ENCODE measurements around the gene AFDN.
"Not testable (repeated sequence)": the region's sequence is repeated elsewhere in the genome, so short reads cannot be mapped to it uniquely, and the experiment has no call there.

Gene AFDN

GRCh38 chr6:167974640-167975344 lies 148.1 kb downstream of the AFDN start:
- DNase-seq (ENCODE audit: low read depth in 2 of 2, low spot score in 1 of 2): no peak

GRCh38 chr6:167975458-167975857 lies 148.7 kb downstream of the AFDN start:
- DNase-seq (ENCODE audit: low read depth in 2 of 2, low spot score in 1 of 2): no peak

- not testable (repeated sequence) for DNase-seq (ENCODE audit: low read depth in 2 of 2, low spot score in 1 of 2)
Measured at GRCh38 chr6:167976116-167976657, 149.5 kb downstream of the AFDN start.

GRCh38 chr6:167976708-167977107 lies 150.0 kb downstream of the AFDN start:
- no peak for DNase-seq (ENCODE audit: low read depth in 2 of 2, low spot score in 1 of 2)

GRCh38 chr6:167977717-167978467 lies 151.2 kb downstream of the AFDN start:
- no peak for DNase-seq (ENCODE audit: low read depth in 2 of 2, low spot score in 1 of 2)

GRCh38 chr6:167978607-167979006 lies 151.9 kb downstream of the AFDN start:
- DNase-seq (ENCODE audit: low read depth in 2 of 2, low spot score in 1 of 2): no peak

- no peak for DNase-seq (ENCODE audit: low read depth in 2 of 2, low spot score in 1 of 2)
Measured at GRCh38 chr6:167979436-167980139, 152.9 kb downstream of the AFDN start.

GRCh38 chr6:167980911-167981580 lies 154.3 kb downstream of the AFDN start:
- DNase-seq (ENCODE audit: low read depth in 2 of 2, low spot score in 1 of 2): no peak

- no peak for DNase-seq (ENCODE audit: low read depth in 2 of 2, low spot score in 1 of 2)
Measured at GRCh38 chr6:167981916-167982462, 155.3 kb downstream of the AFDN start.

- no peak for DNase-seq (ENCODE audit: low read depth in 2 of 2, low spot score in 1 of 2)
Measured at GRCh38 chr6:167984144-167984719, 157.5 kb downstream of the AFDN start.

GRCh38 chr6:167984876-167985604 lies 158.3 kb downstream of the AFDN start:
- DNase-seq (ENCODE audit: low read depth in 2 of 2, low spot score in 1 of 2): no peak

- DNase-seq (ENCODE audit: low read depth in 2 of 2, low spot score in 1 of 2): no peak
Measured at GRCh38 chr6:167985911-167986595, 159.3 kb downstream of the AFDN start.

GRCh38 chr6:167987396-167988153 lies 160.9 kb downstream of the AFDN start:
- no peak for DNase-seq (ENCODE audit: low read depth in 2 of 2, low spot score in 1 of 2)

- no peak for DNase-seq (ENCODE audit: low read depth in 2 of 2, low spot score in 1 of 2)
Measured at GRCh38 chr6:167988154-167988495, 161.4 kb downstream of the AFDN start.

GRCh38 chr6:167988945-167989841 lies 162.5 kb downstream of the AFDN start:
- no peak for DNase-seq (ENCODE audit: low read depth in 2 of 2, low spot score in 1 of 2)

- DNase-seq (ENCODE audit: low read depth in 2 of 2, low spot score in 1 of 2): no peak
Measured at GRCh38 chr6:167990016-167990945, 163.6 kb downstream of the AFDN start.

- no peak for DNase-seq (ENCODE audit: low read depth in 2 of 2, low spot score in 1 of 2)
Measured at GRCh38 chr6:167993169-167993568, 166.5 kb downstream of the AFDN start.

Data from stimulated activated CD8-positive, alpha-beta memory T cell treated with anti-CD3 and anti-CD28 coated beads, Interleukin-4, amount 100 ng/mL, for 1 hour (primary cell).